GM23338 (cell line): ENCODE measurements around the gene MMP17. TPM values are rescaled to one million over a fixed set of nuclear protein-coding genes. Genes with fewer than 3 reads are reported as not detected.

Experiments used
- ATAC-seq: fragments of 200-7000 bp; cut with Tn5 transposase; 3 replicates; pipeline ENCODE4 v1.9.1; 2020
- DNase-seq: peaks from one replicate; pipeline ENCODE4 v3.0.0-alpha.2; 2015; ENCODE audit warnings: low spot score
- H2AFZ ChIP-seq: fragments of 200-600 bp; sonication (generic); 2 replicates; pipeline ENCODE4 v1.8.0; 2016; ENCODE audit warnings: antibody characterized with exemption, mild to moderate bottlenecking, moderate library complexity
- H3F3A ChIP-seq: fragments of 200-600 bp; sonication (generic); replicated peaks from 2 replicates; pipeline ENCODE4 v1.8.0; 2017; ENCODE audit warnings: antibody characterized with exemption, mixed run types, low read depth
- H3K27ac ChIP-seq: fragments of 200-600 bp; sonication (generic); 2 replicates; pipeline ENCODE4 v1.6.1; 2016; ENCODE audit warnings: low read depth
- H3K27me3 ChIP-seq: fragments of 200-600 bp; sonication (generic); 2 replicates; pipeline ENCODE4 v1.8.0; 2016; ENCODE audit warnings: mild to moderate bottlenecking, mixed run types, moderate library complexity; ENCODE audit not compliant: insufficient read depth
- H3K36me3 ChIP-seq: fragments of 200-600 bp; sonication (generic); 2 replicates; pipeline ENCODE4 v1.8.0; 2016; ENCODE audit warnings: mild to moderate bottlenecking; ENCODE audit not compliant: insufficient read depth
- H3K4me1 ChIP-seq: fragments of 200-600 bp; sonication (generic); 2 replicates; pipeline ENCODE4 v1.8.0; 2016; ENCODE audit warnings: mild to moderate bottlenecking, moderate library complexity; ENCODE audit not compliant: insufficient read depth
- H3K4me2 ChIP-seq: fragments of 200-600 bp; sonication (generic); 2 replicates; pipeline ENCODE4 v1.7.1; 2017; ENCODE audit warnings: mixed run types
- H3K4me3 ChIP-seq: fragments of 200-600 bp; sonication (generic); 2 replicates; pipeline ENCODE4 v1.6.1; 2016; ENCODE audit warnings: mixed run types
- H3K79me2 ChIP-seq: fragments of 200-600 bp; sonication (generic); replicated peaks from 2 replicates; pipeline ENCODE4 v1.8.0; 2017; ENCODE audit warnings: mild to moderate bottlenecking; ENCODE audit not compliant: insufficient read depth
- H3K9me2 ChIP-seq: fragments of 200-600 bp; sonication (generic); 2 replicates; pipeline ENCODE4 v1.8.0; 2017; ENCODE audit not compliant: insufficient read depth
- H4K20me1 ChIP-seq: fragments of 200-600 bp; sonication (generic); replicated peaks from 2 replicates; pipeline ENCODE4 v1.8.0; 2017; ENCODE audit warnings: mild to moderate bottlenecking; ENCODE audit not compliant: insufficient read depth
- H3K27ac Mint-ChIP-seq: 2 replicates; pipeline ENCODE4 v1.8.0; 2020; ENCODE audit warnings: inconsistent platforms, mild to moderate bottlenecking, moderate library complexity, mixed read lengths
- H3K27me3 Mint-ChIP-seq: 3 replicates; pipeline ENCODE4 v1.8.0; 2022; ENCODE audit warnings: low read depth, mild to moderate bottlenecking, moderate library complexity, mixed read lengths, inconsistent platforms; ENCODE audit not compliant: insufficient read depth, poor library complexity
- H3K36me3 Mint-ChIP-seq: 3 replicates; pipeline ENCODE4 v1.8.0; 2021; ENCODE audit warnings: low read depth, mild to moderate bottlenecking, inconsistent platforms, moderate library complexity, mixed read lengths
- H3K4me1 Mint-ChIP-seq: 3 replicates; pipeline ENCODE4 v1.8.0; 2020; ENCODE audit warnings: mild to moderate bottlenecking, inconsistent platforms, mixed read lengths
- H3K4me3 Mint-ChIP-seq: 3 replicates; pipeline ENCODE4 v1.8.0; 2021; ENCODE audit warnings: moderate library complexity, mild to moderate bottlenecking, inconsistent platforms, mixed read lengths
- H3K9me3 Mint-ChIP-seq: 3 replicates; pipeline ENCODE4 v1.8.0; 2020; ENCODE audit warnings: moderate library complexity, mild to moderate bottlenecking, inconsistent platforms, mixed read lengths
- CREB1 ChIP-seq: fragments of 250-450 bp; sonication (Bioruptor Pico); IDR thresholded peaks from 2 replicates; pipeline ENCODE4 v1.5.0; 2020; ENCODE audit warnings: low read depth, mild to moderate bottlenecking, moderate library complexity
- ETS1 ChIP-seq: IDR thresholded peaks from 2 replicates; pipeline ENCODE4 v1.6.1; 2016; ENCODE audit warnings: antibody characterized with exemption
- EZH2 ChIP-seq: fragments of 200-600 bp; sonication (generic); IDR thresholded peaks from one replicate; pipeline ENCODE4 v1.8.0; 2017; ENCODE audit warnings: antibody characterized with exemption, mild to moderate bottlenecking, low read depth; ENCODE audit not compliant: unreplicated experiment
- EZH2phosphoT487 ChIP-seq: fragments of 200-600 bp; sonication (generic); IDR thresholded peaks from one replicate; pipeline ENCODE4 v1.8.1; 2018; ENCODE audit warnings: antibody characterized with exemption; ENCODE audit not compliant: unreplicated experiment
- JUNB ChIP-seq: IDR thresholded peaks from one replicate; pipeline ENCODE4 v1.6.1; 2016; ENCODE audit warnings: antibody characterized with exemption; ENCODE audit not compliant: unreplicated experiment
- NANOG ChIP-seq: IDR thresholded peaks from 2 replicates; pipeline ENCODE4 v1.6.1; 2016; ENCODE audit warnings: antibody characterized with exemption, borderline replicate concordance
- POLR2AphosphoS5 ChIP-seq: IDR thresholded peaks from 2 replicates; pipeline ENCODE4 v1.6.1; 2016; ENCODE audit warnings: antibody characterized with exemption, low read depth
- REST ChIP-seq: IDR thresholded peaks from one replicate; pipeline ENCODE4 v1.6.1; 2018; ENCODE audit warnings: antibody characterized with exemption; ENCODE audit not compliant: unreplicated experiment
- STAT1 ChIP-seq: IDR thresholded peaks from one replicate; pipeline ENCODE4 v1.6.1; 2016; ENCODE audit warnings: antibody characterized with exemption; ENCODE audit not compliant: unreplicated experiment
- ZNF114 ChIP-seq: fragments of 250-450 bp; sonication (Bioruptor Pico); IDR thresholded peaks from 2 replicates; pipeline ENCODE4 v1.5.0; 2020; ENCODE audit warnings: mild to moderate bottlenecking, moderate library complexity
- ZNF331 ChIP-seq: fragments of 250-450 bp; sonication (Bioruptor Pico); IDR thresholded peaks from 2 replicates; pipeline ENCODE4 v1.5.0; 2020; ENCODE audit warnings: low read depth, mild to moderate bottlenecking, moderate library complexity
- polyA plus RNA-seq: library from polyadenylated mRNA; unstranded; fragments of >200 nt; fragmentation: Nextera tagmentation; extraction: Ambion mirVana; gene quantifications from 2 replicates; pipeline ENCODE4 v1.2.1, GENCODE V29; 2016
- total RNA-seq: library from RNA; depleted of rRNA; stranded (reverse); fragments of >200 nt; shearing (Covaris generic); gene quantifications from 2 replicates; pipeline ENCODE4 v1.2.3, GENCODE V29; 2014
- TF ChIP-seq, protein P1 (sequence below): fragments of 250-450 bp; sonication (Bioruptor Pico); IDR thresholded peaks from 2 replicates; pipeline ENCODE4 v1.5.0; 2020; ENCODE audit warnings: mild to moderate bottlenecking, moderate library complexity
- TF ChIP-seq, protein P2 (sequence below), 2 experiments: fragments of 200-600 bp in 1 of 2; sonication (generic) in 1 of 2; conservative IDR thresholded peaks; 2 replicates each; pipeline versions ENCODE4 v1.5.1 to v1.6.1; 2016 to 2017; ENCODE audit warnings: antibody characterized with exemption in 2 of 2, low read depth in 2 of 2, mild to moderate bottlenecking in 2 of 2, moderate library complexity in 1 of 2

MMP17 gene
- total and polyA plus RNA-seq, 2 experiments from 2014 or later: 10.4 to 48.5 TPM

DNA sequence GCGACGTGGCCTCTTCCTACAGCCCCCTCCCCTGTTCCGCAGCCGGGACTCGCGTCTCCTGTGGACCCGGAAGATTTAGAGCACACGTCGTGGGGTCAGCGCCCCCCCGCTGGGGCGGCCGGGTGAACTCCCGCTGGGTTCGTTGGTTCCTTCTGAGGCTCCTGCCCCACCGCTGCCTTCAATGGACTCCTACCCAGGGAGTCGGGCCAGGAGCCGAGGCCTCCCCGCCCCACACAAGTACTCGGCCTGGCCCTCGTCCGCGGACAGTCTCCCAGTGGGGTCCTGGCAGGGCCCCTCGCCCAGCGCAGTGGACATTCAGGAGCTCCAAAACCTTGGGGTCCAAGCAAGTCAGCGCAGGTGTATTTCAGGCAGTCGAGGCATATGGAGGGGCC lies 1.2 kb downstream of the MMP17 start:
- DNase-seq: no peak
- ATAC-seq: no peak

More for the DNA sequence above, 1.2 kb downstream of the MMP17 start:
- no peaks in the 10 kb centered on the region for H3K9me2 ChIP-seq
- no peaks in the 10 kb centered on the region; the same call in 1 of the 2 replicates for H4K20me1 ChIP-seq
- peak overlapping the region; percentile 73 for H3K4me3 ChIP-seq
- no peak overlapping the region for H2AFZ ChIP-seq
- H3K27ac Mint-ChIP-seq: no peak overlapping the region
- peaks cover 7% of the 10 kb centered on the region; the same call in 1 of the 2 replicates for H3K4me1 ChIP-seq
- H3K27ac ChIP-seq: no peak overlapping the region
- H3K36me3 ChIP-seq: no peaks in the 10 kb centered on the region
- peaks cover 14% of the 10 kb centered on the region; the same call in 2 of the 3 replicates for H3K4me1 Mint-ChIP-seq
- H3K27me3 ChIP-seq: peaks cover 29% of the 10 kb centered on the region
- H3K4me2 ChIP-seq: peak overlapping the region; percentile 93
- no peaks in the 10 kb centered on the region; the same call in 2 of the 3 replicates for H3K36me3 Mint-ChIP-seq
- H3K9me3 Mint-ChIP-seq: no peaks in the 10 kb centered on the region
- H3K4me3 Mint-ChIP-seq: peak overlapping the region; percentile 78
- TF ChIP-seq, protein P1, sequence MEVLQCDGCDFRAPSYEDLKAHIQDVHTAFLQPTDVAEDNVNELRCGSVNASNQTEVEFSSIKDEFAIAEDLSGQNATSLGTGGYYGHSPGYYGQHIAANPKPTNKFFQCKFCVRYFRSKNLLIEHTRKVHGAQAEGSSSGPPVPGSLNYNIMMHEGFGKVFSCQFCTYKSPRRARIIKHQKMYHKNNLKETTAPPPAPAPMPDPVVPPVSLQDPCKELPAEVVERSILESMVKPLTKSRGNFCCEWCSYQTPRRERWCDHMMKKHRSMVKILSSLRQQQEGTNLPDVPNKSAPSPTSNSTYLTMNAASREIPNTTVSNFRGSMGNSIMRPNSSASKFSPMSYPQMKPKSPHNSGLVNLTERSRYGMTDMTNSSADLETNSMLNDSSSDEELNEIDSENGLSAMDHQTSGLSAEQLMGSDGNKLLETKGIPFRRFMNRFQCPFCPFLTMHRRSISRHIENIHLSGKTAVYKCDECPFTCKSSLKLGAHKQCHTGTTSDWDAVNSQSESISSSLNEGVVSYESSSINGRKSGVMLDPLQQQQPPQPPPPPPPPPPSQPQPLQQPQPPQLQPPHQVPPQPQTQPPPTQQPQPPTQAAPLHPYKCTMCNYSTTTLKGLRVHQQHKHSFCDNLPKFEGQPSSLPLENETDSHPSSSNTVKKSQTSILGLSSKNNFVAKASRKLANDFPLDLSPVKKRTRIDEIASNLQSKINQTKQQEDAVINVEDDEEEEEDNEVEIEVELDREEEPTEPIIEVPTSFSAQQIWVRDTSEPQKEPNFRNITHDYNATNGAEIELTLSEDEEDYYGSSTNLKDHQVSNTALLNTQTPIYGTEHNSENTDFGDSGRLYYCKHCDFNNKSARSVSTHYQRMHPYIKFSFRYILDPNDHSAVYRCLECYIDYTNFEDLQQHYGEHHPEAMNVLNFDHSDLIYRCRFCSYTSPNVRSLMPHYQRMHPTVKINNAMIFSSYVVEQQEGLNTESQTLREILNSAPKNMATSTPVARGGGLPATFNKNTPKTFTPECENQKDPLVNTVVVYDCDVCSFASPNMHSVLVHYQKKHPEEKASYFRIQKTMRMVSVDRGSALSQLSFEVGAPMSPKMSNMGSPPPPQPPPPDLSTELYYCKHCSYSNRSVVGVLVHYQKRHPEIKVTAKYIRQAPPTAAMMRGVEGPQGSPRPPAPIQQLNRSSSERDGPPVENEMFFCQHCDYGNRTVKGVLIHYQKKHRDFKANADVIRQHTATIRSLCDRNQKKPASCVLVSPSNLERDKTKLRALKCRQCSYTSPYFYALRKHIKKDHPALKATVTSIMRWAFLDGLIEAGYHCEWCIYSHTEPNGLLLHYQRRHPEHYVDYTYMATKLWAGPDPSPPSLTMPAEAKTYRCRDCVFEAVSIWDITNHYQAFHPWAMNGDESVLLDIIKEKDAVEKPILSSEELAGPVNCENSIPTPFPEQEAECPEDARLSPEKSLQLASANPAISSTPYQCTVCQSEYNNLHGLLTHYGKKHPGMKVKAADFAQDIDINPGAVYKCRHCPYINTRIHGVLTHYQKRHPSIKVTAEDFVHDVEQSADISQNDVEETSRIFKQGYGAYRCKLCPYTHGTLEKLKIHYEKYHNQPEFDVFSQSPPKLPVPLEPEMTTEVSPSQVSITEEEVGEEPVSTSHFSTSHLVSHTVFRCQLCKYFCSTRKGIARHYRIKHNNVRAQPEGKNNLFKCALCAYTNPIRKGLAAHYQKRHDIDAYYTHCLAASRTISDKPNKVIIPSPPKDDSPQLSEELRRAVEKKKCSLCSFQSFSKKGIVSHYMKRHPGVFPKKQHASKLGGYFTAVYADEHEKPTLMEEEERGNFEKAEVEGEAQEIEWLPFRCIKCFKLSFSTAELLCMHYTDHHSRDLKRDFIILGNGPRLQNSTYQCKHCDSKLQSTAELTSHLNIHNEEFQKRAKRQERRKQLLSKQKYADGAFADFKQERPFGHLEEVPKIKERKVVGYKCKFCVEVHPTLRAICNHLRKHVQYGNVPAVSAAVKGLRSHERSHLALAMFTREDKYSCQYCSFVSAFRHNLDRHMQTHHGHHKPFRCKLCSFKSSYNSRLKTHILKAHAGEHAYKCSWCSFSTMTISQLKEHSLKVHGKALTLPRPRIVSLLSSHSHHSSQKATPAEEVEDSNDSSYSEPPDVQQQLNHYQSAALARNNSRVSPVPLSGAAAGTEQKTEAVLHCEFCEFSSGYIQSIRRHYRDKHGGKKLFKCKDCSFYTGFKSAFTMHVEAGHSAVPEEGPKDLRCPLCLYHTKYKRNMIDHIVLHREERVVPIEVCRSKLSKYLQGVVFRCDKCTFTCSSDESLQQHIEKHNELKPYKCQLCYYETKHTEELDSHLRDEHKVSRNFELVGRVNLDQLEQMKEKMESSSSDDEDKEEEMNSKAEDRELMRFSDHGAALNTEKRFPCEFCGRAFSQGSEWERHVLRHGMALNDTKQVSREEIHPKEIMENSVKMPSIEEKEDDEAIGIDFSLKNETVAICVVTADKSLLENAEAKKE (CRISPR knock-in tag): no peak
- no peak for TF ChIP-seq EZH2phosphoT487
- TF ChIP-seq ZNF331 (CRISPR knock-in tag): no peak
- no peak for TF ChIP-seq ETS1
- no peak for TF ChIP-seq JUNB
- TF ChIP-seq ZNF114 (CRISPR knock-in tag): no peak
- no peak for TF ChIP-seq STAT1
- TF ChIP-seq REST: no peak
- TF ChIP-seq EZH2: no peak
- no peak for TF ChIP-seq POLR2AphosphoS5
- TF ChIP-seq NANOG: no peak
- TF ChIP-seq, protein P2, sequence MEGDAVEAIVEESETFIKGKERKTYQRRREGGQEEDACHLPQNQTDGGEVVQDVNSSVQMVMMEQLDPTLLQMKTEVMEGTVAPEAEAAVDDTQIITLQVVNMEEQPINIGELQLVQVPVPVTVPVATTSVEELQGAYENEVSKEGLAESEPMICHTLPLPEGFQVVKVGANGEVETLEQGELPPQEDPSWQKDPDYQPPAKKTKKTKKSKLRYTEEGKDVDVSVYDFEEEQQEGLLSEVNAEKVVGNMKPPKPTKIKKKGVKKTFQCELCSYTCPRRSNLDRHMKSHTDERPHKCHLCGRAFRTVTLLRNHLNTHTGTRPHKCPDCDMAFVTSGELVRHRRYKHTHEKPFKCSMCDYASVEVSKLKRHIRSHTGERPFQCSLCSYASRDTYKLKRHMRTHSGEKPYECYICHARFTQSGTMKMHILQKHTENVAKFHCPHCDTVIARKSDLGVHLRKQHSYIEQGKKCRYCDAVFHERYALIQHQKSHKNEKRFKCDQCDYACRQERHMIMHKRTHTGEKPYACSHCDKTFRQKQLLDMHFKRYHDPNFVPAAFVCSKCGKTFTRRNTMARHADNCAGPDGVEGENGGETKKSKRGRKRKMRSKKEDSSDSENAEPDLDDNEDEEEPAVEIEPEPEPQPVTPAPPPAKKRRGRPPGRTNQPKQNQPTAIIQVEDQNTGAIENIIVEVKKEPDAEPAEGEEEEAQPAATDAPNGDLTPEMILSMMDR (conservative IDR thresholded peaks at IDR 0.05; ENCODE audit: low read depth in 2 of 2): no peak
- TF ChIP-seq CREB1 (CRISPR knock-in tag): no peak
- 0 out of 2 replicates have a peak, but pooled peaks cover 3% of the 10 kb centered on the region for H3F3A ChIP-seq
- no peaks in the 10 kb centered on the region; the same call in 1 of the 2 replicates for H3K79me2 ChIP-seq
- peaks cover 14% of the 10 kb centered on the region for H3K27me3 Mint-ChIP-seq
